Vagina (tissue), 2 donors: Measurements from ENCODE around the gene ALDH1A1. TPM values are rescaled to one million over a fixed set of nuclear protein-coding genes. Genes with fewer than 3 reads are reported as not detected.

Source experiments
- DNase-seq, 2 donors: peaks; one replicate each; pipeline ENCODE4 v3.0.0-alpha.2; 2017; ENCODE audit errors: extremely low spot score in 2 of 2
- H3K27ac ChIP-seq: fragments of 200-600 bp; sonication (generic); one replicate; pipeline ENCODE4 v1.5.1; 2019
- H3K27me3 ChIP-seq: fragments of 200-600 bp; sonication (generic); one replicate; pipeline ENCODE4 v1.5.1; 2019
- H3K36me3 ChIP-seq, 2 donors: fragments of 200-600 bp; sonication (generic); one replicate each; pipeline ENCODE4 v1.5.1; 2017 to 2019
- H3K4me1 ChIP-seq: fragments of 200-600 bp; sonication (generic); one replicate; pipeline ENCODE4 v1.5.1; 2019
- H3K4me3 ChIP-seq, 2 donors: fragments of 200-600 bp; sonication (generic); 1 replicate in 1 of 2; 2 replicates in 1 of 2; pipeline ENCODE4 v1.5.1; 2016 to 2019
- H3K9me3 ChIP-seq: fragments of 200-600 bp; sonication (generic); one replicate; pipeline ENCODE4 v1.5.1; 2019
- CTCF ChIP-seq, 3 experiments: fragments of 450-650 bp in 2 of 3; fragments of 200-600 bp in 1 of 3; sonication (generic) in 1 of 3; IDR thresholded peaks; one replicate each; pipeline ENCODE4 v1.5.1; 2017 to 2019; ENCODE audit warnings: antibody characterized with exemption in 3 of 3, mild to moderate bottlenecking in 2 of 3, moderate library complexity in 2 of 3
- POLR2A ChIP-seq, 2 donors: fragments of 450-650 bp; IDR thresholded peaks; one replicate each; pipeline ENCODE4 v1.6.1; 2017; ENCODE audit warnings: antibody characterized with exemption in 2 of 2, mild to moderate bottlenecking in 2 of 2, moderate library complexity in 2 of 2
- POLR2AphosphoS5 ChIP-seq, 2 donors: sonication (generic); formaldehyde crosslinking; IDR thresholded peaks; one replicate each; pipeline ENCODE4 v1.9.0; 2017; ENCODE audit warnings: antibody characterized with exemption in 2 of 2, mild to moderate bottlenecking in 2 of 2, low read depth in 1 of 2; ENCODE audit not compliant: insufficient read depth in 1 of 2
- intact Hi-C: fragments of 100-400 bp; cut with DNase I; formaldehyde crosslinking; loops from one replicate; pipeline ENCODE4 v1.15.1; 2023
- total RNA-seq: library from RNA; depleted of rRNA; stranded (reverse); fragments of >200 nt; gene quantifications from one replicate; pipeline ENCODE4 v1.2.3, GENCODE V29; 2016

ALDH1A1 gene
- total RNA-seq, 1 donor from 2014 or later: 126 TPM

- intact Hi-C loops: loop anchor here (5.0 to 10.0 kb wide), 2 partner anchors 164 to 226 kb away; no protein-coding TSS in a partner anchor
- Histone ChIP-seq H3K27ac (peak overlapping the region; percentile 23), H3K36me3 (no peaks in the 10 kb centered on the region), H3K4me3 (no peak overlapping the region), H3K9me3 (no peaks in the 10 kb centered on the region), H3K4me1 (peaks cover 16% of the 10 kb centered on the region), H3K27me3 (no peaks in the 10 kb centered on the region)
- DNase-seq: no peak
- TF ChIP-seq CTCF (IDR thresholded peaks at IDR 0.05) (no peak), POLR2A (IDR thresholded peaks at IDR 0.05) (no peak), POLR2AphosphoS5 (IDR thresholded peaks at IDR 0.05; ENCODE audit: insufficient read depth in 1 of 2, low read depth in 1 of 2) (no peak)
Measured at GRCh38 chr9:72858089-72858912, 94.6 kb downstream of the ALDH1A1 start.

- intact Hi-C loops: loop anchor here (5.0 to 10.0 kb wide), 2 partner anchors 165 to 227 kb away; no protein-coding TSS in a partner anchor
- no peaks in the 10 kb centered on the region for H3K36me3 ChIP-seq
- TF ChIP-seq CTCF (IDR thresholded peaks at IDR 0.05) (no peak), POLR2AphosphoS5 (IDR thresholded peaks at IDR 0.05; ENCODE audit: insufficient read depth in 1 of 2, low read depth in 1 of 2) (no peak), POLR2A (IDR thresholded peaks at IDR 0.05) (no peak)
Measured at GRCh38 chr9:72857624-72857996, 95.2 kb downstream of the ALDH1A1 start.

GRCh38 chr9:72856972-72857623 is 95.8 kb downstream of the ALDH1A1 start:
- Histone ChIP-seq H3K36me3 (no peaks in the 10 kb centered on the region), H3K4me3 (no peak overlapping the region), H3K27me3 (no peaks in the 10 kb centered on the region), H3K4me1 (peaks cover 16% of the 10 kb centered on the region), H3K9me3 (no peaks in the 10 kb centered on the region), H3K27ac (no peak overlapping the region)
- intact Hi-C loops: loop anchor here (5.0 to 10.0 kb wide), 2 partner anchors 165 to 228 kb away; no protein-coding TSS in a partner anchor
- TF ChIP-seq POLR2A (IDR thresholded peaks at IDR 0.05) (no peak), POLR2AphosphoS5 (IDR thresholded peaks at IDR 0.05; ENCODE audit: insufficient read depth in 1 of 2, low read depth in 1 of 2) (no peak), CTCF (IDR thresholded peaks at IDR 0.05) (peak; percentile 33 to 63 (median 62))
- no peak for DNase-seq

More at GRCh38 chr9:72857624-72857996, 95.2 kb downstream of the ALDH1A1 start:
- DNase-seq: no peak
- H3K9me3 ChIP-seq: no peaks in the 10 kb centered on the region
- H3K27me3 ChIP-seq: no peaks in the 10 kb centered on the region
- no peak overlapping the region for H3K27ac ChIP-seq
- no peak overlapping the region for H3K4me3 ChIP-seq
- H3K4me1 ChIP-seq: peaks cover 16% of the 10 kb centered on the region

- Histone ChIP-seq H3K27me3 (no peaks in the 10 kb centered on the region), H3K4me1 (peaks cover 16% of the 10 kb centered on the region), H3K9me3 (no peaks in the 10 kb centered on the region), H3K4me3 (no peak overlapping the region), H3K27ac (no peak overlapping the region), H3K36me3 (no peaks in the 10 kb centered on the region)
- intact Hi-C loops: loop anchor here (5.0 to 10.0 kb wide), 2 partner anchors 166 to 229 kb away; no protein-coding TSS in a partner anchor
- no peak for TF ChIP-seq CTCF (IDR thresholded peaks at IDR 0.05)
- TF ChIP-seq POLR2A (IDR thresholded peaks at IDR 0.05): no peak
- no peak for TF ChIP-seq POLR2AphosphoS5 (IDR thresholded peaks at IDR 0.05; ENCODE audit: insufficient read depth in 1 of 2, low read depth in 1 of 2)
- DNase-seq: no peak
Measured at GRCh38 chr9:72855890-72856523, 96.8 kb downstream of the ALDH1A1 start.
